Adrenal gland (tissue), 5 donors: Measurements from ENCODE around the gene NEK2.

Experiments used
- POLR2A ChIP-seq, 2 donors: fragments of 450-650 bp; IDR thresholded peaks; one replicate each; pipeline ENCODE4 v1.6.1; 2017; ENCODE audit warnings: antibody characterized with exemption in 2 of 2, mild to moderate bottlenecking in 2 of 2, moderate library complexity in 1 of 2
- TF ChIP-seq, protein P1 (sequence below), 6 experiments: fragments of 450-650 bp in 4 of 6; fragments of 200-600 bp in 2 of 6; sonication (generic) in 1 of 6; IDR thresholded peaks; 1 replicate in 5 of 6; 2 replicates in 1 of 6; pipeline versions ENCODE4 v1.5.1 to v1.8.0; 2016 to 2021; ENCODE audit warnings: antibody characterized with exemption in 6 of 6, mild to moderate bottlenecking in 2 of 6, moderate library complexity in 1 of 6
- donor health status: DM: no; HTN: no; CAD: no.

DNA sequence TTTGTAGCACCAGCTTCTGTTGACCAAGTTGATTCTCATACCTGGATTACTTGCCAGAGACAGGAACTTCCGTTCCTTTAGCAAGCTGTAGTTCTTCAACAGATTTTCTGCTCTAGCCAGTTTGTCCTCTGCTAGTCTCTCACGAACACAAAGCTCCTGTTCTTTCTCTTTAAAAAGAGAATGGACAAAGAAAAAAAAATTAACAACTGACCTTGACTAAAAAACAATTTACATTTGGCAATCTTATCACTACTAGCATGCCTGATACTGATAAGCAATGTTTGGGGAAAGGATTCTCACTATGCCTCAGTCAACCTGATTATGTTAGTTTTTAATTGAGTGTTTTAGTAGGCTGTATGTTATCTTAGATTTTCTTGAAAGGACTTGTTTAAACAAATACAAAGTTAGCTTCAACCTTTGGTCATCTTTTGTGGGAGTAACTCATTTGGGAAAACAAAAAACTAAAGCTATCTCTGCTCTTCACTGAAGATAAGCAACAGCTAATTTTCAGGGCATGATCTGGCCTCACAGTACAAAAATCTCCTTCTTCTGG, 8.3 kb downstream of the NEK2 start:
- TF ChIP-seq, protein P1, sequence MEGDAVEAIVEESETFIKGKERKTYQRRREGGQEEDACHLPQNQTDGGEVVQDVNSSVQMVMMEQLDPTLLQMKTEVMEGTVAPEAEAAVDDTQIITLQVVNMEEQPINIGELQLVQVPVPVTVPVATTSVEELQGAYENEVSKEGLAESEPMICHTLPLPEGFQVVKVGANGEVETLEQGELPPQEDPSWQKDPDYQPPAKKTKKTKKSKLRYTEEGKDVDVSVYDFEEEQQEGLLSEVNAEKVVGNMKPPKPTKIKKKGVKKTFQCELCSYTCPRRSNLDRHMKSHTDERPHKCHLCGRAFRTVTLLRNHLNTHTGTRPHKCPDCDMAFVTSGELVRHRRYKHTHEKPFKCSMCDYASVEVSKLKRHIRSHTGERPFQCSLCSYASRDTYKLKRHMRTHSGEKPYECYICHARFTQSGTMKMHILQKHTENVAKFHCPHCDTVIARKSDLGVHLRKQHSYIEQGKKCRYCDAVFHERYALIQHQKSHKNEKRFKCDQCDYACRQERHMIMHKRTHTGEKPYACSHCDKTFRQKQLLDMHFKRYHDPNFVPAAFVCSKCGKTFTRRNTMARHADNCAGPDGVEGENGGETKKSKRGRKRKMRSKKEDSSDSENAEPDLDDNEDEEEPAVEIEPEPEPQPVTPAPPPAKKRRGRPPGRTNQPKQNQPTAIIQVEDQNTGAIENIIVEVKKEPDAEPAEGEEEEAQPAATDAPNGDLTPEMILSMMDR (IDR thresholded peaks at IDR 0.05), result no peak
- no peak for TF ChIP-seq POLR2A (IDR thresholded peaks at IDR 0.05)
